ENCODE data around the gene CD46.

GRCh38 chr1:207740207-207740606 is 11.6 kb upstream of the CD46 start:
- TF ChIP-seq SIN3A (IDR thresholded peaks at IDR 0.05; ENCODE audit: borderline replicate concordance, insufficient read depth, low read length) (no peak), POLR2AphosphoS5 (IDR thresholded peaks at IDR 0.05; ENCODE audit: low read depth, low read length) (no peak), REST (IDR thresholded peaks at IDR 0.05; ENCODE audit: insufficient read depth in 1 of 2, low read depth in 2 of 2, low read length in 2 of 2) (no peak), TAF1 (IDR thresholded peaks at IDR 0.05; ENCODE audit: borderline replicate concordance, insufficient read depth, low read length) (no peak), FOXP2 (optimal IDR thresholded peaks at IDR 0.05; ENCODE audit: borderline replicate concordance, extremely low read depth, extremely low read length, insufficient read depth) (no peak)
